IMR-90 (cell line): Measurements from ENCODE around the gene SLC27A3.

Experiments
- BHLHE40 ChIP-seq: fragments of 150-350 bp; IDR thresholded peaks from 2 replicates; pipeline ENCODE4 v1.6.1; 2016; ENCODE audit warnings: mild to moderate bottlenecking, low read depth, low read length
- CEBPB ChIP-seq: IDR thresholded peaks from 2 replicates; pipeline ENCODE4 v1.6.1; 2012; ENCODE audit warnings: low read depth, low read length, improper control_type of control experiment
- FOS ChIP-seq: fragments of 150-350 bp; IDR thresholded peaks from 2 replicates; pipeline ENCODE4 v1.6.1; 2016; ENCODE audit warnings: low read depth, low read length
- MAFK ChIP-seq: IDR thresholded peaks from 2 replicates; pipeline ENCODE4 v1.6.1; 2012; ENCODE audit warnings: low read depth, low read length, improper control_type of control experiment
- MAZ ChIP-seq: IDR thresholded peaks from 2 replicates; pipeline ENCODE4 v1.6.1; 2012; ENCODE audit warnings: low read depth, mild to moderate bottlenecking, low read length, improper control_type of control experiment, moderate library complexity, borderline replicate concordance
- MXI1 ChIP-seq: IDR thresholded peaks from 2 replicates; pipeline ENCODE4 v1.6.1; 2012; ENCODE audit warnings: low read depth, mild to moderate bottlenecking, low read length, moderate library complexity, borderline replicate concordance
- NFE2L2 ChIP-seq: fragments of 150-350 bp; IDR thresholded peaks from 2 replicates; pipeline ENCODE4 v1.6.1; 2016; ENCODE audit warnings: low read depth, mild to moderate bottlenecking, low read length
- POLR2A ChIP-seq: IDR thresholded peaks from 2 replicates; pipeline ENCODE4 v1.6.1; 2012; ENCODE audit warnings: mild to moderate bottlenecking, low read depth, low read length
- RAD21 ChIP-seq: IDR thresholded peaks from 2 replicates; pipeline ENCODE4 v1.6.1; 2012; ENCODE audit warnings: low read length, improper control_type of control experiment
- RFX5 ChIP-seq: IDR thresholded peaks from 2 replicates; pipeline ENCODE4 v1.8.0; 2012; ENCODE audit warnings: low read depth, mild to moderate bottlenecking, low read length, moderate library complexity
- TF ChIP-seq, protein P1 (sequence below): conservative IDR thresholded peaks from 2 replicates; pipeline ENCODE4 v1.5.1; 2012; ENCODE audit warnings: mild to moderate bottlenecking, low read depth, low read length, improper control_type of control experiment
- TF ChIP-seq, protein P2 (sequence below): fragments of 150-350 bp; IDR thresholded peaks from 2 replicates; pipeline ENCODE4 v1.6.1; 2017; ENCODE audit warnings: mild to moderate bottlenecking, antibody characterized with exemption, low read length, low read depth
- TF ChIP-seq, protein P3 (sequence below): fragments of 150-350 bp; IDR thresholded peaks from 2 replicates; pipeline ENCODE4 v1.6.1; 2016; ENCODE audit warnings: low read depth, mild to moderate bottlenecking, low read length, moderate library complexity, borderline replicate concordance

GRCh38 chr1:153827168-153827964, 52.2 kb downstream of the SLC27A3 start:
- TF ChIP-seq MXI1 = no peak
- TF ChIP-seq, protein P1, sequence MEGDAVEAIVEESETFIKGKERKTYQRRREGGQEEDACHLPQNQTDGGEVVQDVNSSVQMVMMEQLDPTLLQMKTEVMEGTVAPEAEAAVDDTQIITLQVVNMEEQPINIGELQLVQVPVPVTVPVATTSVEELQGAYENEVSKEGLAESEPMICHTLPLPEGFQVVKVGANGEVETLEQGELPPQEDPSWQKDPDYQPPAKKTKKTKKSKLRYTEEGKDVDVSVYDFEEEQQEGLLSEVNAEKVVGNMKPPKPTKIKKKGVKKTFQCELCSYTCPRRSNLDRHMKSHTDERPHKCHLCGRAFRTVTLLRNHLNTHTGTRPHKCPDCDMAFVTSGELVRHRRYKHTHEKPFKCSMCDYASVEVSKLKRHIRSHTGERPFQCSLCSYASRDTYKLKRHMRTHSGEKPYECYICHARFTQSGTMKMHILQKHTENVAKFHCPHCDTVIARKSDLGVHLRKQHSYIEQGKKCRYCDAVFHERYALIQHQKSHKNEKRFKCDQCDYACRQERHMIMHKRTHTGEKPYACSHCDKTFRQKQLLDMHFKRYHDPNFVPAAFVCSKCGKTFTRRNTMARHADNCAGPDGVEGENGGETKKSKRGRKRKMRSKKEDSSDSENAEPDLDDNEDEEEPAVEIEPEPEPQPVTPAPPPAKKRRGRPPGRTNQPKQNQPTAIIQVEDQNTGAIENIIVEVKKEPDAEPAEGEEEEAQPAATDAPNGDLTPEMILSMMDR = no peak
- TF ChIP-seq POLR2A = no peak
- TF ChIP-seq RFX5 = no peak
- TF ChIP-seq FOS = no peak
- TF ChIP-seq, protein P2, sequence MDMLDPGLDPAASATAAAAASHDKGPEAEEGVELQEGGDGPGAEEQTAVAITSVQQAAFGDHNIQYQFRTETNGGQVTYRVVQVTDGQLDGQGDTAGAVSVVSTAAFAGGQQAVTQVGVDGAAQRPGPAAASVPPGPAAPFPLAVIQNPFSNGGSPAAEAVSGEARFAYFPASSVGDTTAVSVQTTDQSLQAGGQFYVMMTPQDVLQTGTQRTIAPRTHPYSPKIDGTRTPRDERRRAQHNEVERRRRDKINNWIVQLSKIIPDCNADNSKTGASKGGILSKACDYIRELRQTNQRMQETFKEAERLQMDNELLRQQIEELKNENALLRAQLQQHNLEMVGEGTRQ = no peak
- TF ChIP-seq, protein P3, sequence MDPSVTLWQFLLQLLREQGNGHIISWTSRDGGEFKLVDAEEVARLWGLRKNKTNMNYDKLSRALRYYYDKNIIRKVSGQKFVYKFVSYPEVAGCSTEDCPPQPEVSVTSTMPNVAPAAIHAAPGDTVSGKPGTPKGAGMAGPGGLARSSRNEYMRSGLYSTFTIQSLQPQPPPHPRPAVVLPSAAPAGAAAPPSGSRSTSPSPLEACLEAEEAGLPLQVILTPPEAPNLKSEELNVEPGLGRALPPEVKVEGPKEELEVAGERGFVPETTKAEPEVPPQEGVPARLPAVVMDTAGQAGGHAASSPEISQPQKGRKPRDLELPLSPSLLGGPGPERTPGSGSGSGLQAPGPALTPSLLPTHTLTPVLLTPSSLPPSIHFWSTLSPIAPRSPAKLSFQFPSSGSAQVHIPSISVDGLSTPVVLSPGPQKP = no peak
- TF ChIP-seq MAZ = no peak
- TF ChIP-seq CEBPB = no peak
- no peak for TF ChIP-seq RAD21
- no peak for TF ChIP-seq BHLHE40
- TF ChIP-seq MAFK = no peak
- TF ChIP-seq NFE2L2 = no peak
